ENCODE data around the gene NAA38.

The NAA38 gene, protein sequence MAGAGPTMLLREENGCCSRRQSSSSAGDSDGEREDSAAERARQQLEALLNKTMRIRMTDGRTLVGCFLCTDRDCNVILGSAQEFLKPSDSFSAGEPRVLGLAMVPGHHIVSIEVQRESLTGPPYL

GRCh38 chr17:7856811-7857712 lies at the start of gene NAA38:
Gene NAA38, minus strand, starts transcription at chr17:7857559. Its CDS starts 96 bp downstream, at chr17:7857463.
- DNase-seq, result peak; percentile 98

GRCh38 chr17:7903154-7904103 lies 46.1 kb upstream of the NAA38 start:
- no peak for DNase-seq

DNA sequence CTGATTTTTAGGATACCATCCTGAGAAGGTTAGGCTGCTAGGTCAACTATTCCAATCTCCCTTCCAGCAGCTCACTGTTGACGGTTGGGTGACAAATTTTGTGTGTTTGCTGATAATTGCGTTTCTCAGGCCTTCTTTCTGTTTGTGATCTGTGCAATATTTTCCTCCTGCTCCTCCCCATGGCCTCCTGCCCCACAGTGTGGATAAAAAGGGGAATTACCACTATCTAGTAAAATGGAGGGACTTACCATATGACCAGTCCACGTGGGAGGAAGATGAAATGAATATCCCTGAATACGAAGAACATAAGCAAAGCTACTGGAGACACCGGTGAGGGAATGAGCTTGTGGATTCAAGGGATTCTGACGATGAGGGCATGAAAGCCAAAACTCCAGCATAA lies 40.4 kb upstream of the NAA38 start:
- peak; percentile 47 to 56 for DNase-seq

DNA sequence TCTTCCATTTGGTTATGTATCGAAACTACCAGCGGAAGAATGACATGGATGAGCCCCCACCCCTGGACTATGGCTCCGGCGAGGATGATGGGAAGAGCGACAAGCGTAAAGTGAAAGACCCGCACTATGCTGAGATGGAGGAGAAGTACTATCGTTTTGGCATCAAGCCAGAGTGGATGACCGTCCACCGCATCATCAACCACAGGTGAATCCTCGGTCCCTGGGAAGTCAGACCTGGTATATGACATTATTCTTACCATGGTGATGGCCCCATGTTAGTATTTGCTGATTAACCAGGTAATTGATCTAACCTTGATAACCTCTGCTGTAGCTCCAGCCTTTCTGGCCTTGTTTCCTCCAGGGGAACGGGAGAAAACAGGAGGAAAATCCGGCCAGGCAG lies 39.7 kb upstream of the NAA38 start:
- no peak for DNase-seq

DNA sequence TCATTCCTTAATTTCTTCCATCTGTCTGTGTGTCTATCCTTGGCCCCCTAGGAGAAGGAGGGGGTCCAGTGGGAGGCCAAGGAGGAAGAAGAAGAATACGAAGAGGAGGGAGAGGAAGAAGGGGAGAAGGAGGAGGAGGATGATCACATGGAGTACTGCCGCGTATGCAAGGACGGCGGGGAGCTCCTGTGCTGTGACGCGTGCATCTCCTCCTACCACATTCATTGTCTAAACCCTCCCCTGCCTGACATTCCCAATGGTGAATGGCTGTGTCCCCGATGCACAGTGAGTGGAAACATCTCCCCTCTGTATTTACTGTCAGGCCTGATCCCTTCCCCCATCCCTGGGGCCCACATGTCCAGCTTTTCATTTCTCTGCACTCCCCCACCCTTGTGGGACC lies 37.5 kb upstream of the NAA38 start:
- no peak for DNase-seq

GRCh38 chr17:7894226-7894625 lies 36.9 kb upstream of the NAA38 start:
- no peak for DNase-seq

DNA sequence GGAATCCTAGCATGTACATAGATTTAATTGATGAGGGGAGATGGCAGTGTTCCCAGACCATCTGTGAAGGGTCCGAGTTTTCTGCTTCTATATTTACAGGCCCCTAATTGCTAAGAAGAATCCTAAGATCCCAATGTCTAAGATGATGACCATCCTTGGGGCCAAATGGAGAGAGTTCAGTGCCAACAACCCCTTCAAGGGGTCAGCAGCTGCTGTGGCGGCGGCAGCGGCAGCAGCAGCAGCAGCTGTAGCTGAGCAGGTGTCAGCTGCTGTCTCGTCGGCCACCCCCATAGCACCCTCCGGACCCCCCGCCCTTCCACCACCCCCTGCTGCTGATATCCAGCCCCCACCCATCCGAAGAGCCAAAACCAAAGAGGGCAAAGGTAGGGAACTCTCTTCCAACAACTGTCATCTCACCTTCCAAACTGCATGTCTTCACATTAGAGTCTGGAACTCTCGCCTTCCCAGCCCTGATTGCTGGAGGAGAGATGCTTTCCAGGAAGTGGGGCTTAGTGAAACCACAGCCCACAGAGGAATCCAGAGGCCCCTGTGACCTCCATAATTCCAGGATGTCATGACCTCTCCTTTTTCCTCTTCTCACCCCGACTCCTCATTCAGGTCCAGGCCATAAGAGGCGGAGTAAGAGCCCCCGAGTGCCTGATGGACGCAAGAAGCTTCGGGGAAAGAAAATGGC lies 36.0 kb upstream of the NAA38 start:
- DNase-seq, result no peak

DNA sequence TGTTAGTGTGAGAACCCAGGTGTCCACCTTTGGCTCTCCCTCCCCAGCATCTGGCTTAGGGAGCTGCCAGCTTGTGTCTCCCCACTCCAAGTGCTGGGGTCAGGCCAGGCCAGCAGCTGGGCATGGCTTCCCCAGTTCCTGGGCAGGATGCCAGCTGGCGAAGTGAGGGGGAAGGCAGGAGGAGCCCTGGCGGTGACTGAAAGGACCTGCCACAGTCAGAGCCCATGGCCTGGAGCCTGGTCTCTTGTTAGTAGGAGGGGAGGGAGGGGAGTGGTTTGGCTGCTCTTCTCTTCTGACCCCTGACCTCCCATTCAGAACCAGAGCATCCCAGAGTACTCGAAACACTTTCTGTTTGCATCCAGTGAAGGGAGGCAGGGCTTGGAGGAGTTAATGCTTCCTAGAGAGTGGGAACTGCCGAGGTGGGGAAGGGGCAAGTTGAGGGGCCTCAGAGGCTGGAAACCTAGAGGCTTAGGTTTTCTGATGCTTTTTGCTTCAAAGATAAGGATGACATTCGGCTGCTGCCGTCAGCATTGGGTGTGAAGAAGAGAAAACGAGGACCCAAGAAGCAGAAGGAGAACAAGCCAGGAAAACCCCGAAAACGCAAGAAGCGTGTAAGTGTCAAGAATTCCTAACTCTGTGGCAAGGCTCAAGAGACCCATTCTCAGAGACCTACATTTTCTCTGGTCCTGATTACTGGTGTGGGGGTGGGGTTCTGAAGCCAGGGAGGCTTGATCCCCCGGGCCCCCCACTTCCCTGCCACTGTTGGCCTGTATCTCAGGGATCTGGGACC lies 32.0 kb upstream of the NAA38 start:
- DNase-seq, result peak; percentile 42 to 70

- peak in 1 of 2 donors; percentile 47 for DNase-seq
Measured at GRCh38 chr17:7888184-7888920, 31.0 kb upstream of the NAA38 start, which contains the start of gene CHD3. Gene CHD3, plus strand, starts transcription at chr17:7888789. Its CDS starts 212 bp downstream, at chr17:7889001.

- DNase-seq, result peak; percentile 95 to 98
Measured at GRCh38 chr17:7887482-7888183, 30.3 kb upstream of the NAA38 start.

- no peak for DNase-seq
Measured at GRCh38 chr17:7887038-7887481, 29.7 kb upstream of the NAA38 start.

DNA sequence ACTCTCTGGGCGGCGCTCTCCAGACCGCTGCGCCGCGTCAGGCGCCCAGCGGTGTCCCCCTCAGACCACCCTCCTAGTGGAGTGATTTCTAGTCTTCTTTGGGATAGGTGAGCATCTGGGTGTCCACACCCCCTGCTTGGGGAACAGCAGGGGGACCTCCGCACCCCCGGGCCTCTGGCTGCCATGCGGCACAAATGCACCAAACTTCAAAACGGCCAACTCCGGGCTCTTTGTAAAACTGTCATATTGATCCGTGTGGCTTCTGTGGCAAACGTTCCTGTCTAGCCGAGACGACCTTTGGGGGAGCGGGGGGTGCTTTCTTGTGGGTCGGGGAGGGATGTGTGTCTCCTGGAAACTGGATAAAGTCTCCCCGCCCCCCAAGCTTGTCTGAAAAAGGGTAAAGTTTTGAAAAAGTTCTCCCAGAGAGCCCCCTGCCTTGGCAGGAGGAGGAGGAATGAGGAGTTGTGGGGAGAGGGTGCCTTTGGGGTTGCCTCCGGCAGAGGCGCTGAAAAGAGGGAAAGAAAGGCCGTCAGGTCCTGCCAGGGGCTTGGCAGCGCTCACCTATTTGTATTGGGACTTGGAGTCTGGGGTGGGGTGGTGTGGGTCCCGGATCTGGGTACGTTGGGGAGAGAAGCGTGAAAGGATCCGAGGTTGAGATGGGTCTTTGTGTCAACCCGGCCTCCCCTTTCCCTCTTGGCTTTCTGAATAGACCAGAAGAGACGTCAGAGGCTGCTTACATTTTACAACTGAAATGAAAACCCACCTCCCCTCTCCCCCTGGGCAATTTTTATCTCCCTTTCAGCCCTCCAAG lies 29.1 kb upstream of the NAA38 start:
- peak; percentile 74 to 78 for DNase-seq

GRCh38 chr17:7885367-7886226 lies 28.2 kb upstream of the NAA38 start:
- peak; percentile 56 to 57 for DNase-seq

GRCh38 chr17:7884581-7885366 lies 27.4 kb upstream of the NAA38 start:
- peak; percentile 41 to 54 for DNase-seq

GRCh38 chr17:7883781-7884386 lies 26.5 kb upstream of the NAA38 start:
- peak; percentile 65 to 79 for DNase-seq

DNA sequence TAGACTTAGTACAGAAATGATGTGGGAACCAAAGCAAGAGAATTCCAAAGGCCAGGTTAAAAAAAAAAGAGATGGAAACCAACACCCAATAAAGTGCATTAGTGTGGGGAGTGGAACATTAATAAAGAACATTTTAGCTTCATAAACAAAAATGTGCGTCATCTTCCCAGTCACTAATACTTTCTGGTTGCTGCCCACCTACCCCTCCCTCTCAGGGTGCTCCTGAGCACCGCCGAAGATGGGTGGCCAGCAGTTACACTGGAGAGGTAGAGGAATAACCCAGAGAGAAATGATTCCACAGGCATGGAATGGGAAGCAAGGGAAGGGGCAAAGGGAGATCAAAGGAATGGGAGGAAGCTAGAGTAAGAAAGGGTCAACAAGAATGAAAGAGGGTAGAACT lies 25.3 kb upstream of the NAA38 start:
- DNase-seq, result no peak

GRCh38 chr17:7882068-7882467 lies 24.7 kb upstream of the NAA38 start:
- DNase-seq, result no peak

All from CD4-positive, alpha-beta T cell treated with Interleukin-4 for 1 hour (primary cell).